AG04449 (cell line): ENCODE results near the gene NAPB.
A peak's percentile ranks its signal among the peaks of the same experiment; 100 is the strongest.

Experiments used
- CTCF ChIA-PET: fragments of 350-600 bp; formaldehyde crosslinking; extraction: SDS; loops from one replicate; lab custom pipeline; 2021; ENCODE audit warnings: antibody characterized with exemption; lab: Yijun Ruan, JAX
- POLR2A ChIA-PET: fragments of 400-600, 350-600 bp; formaldehyde crosslinking; extraction: SDS; loops from one replicate; lab custom pipeline; 2020; ENCODE audit warnings: antibody characterized with exemption, inconsistent platforms; lab: Yijun Ruan, JAX
- DNase-seq: peaks from one replicate; pipeline ENCODE4 v3.0.0-alpha.2; 2010; ENCODE audit warnings: low read depth, low spot score
- H3K4me3 ChIP-seq: 2 replicates; pipeline ENCODE4 v1.5.1; 2011; ENCODE audit warnings: low read depth, mild to moderate bottlenecking, control low read depth, low read length
- CTCF ChIP-seq: IDR thresholded peaks from one replicate; pipeline ENCODE4 v1.5.1; 2011; ENCODE audit warnings: mild to moderate bottlenecking, moderate library complexity, low read length, control low read depth, inconsistent platforms; ENCODE audit not compliant: insufficient read depth; ENCODE audit errors: missing control alignments

The NAPB gene

GRCh38 chr20:23346002-23346401, 75.3 kb downstream of the NAPB start:
- ChIA-PET CTCF (interaction anchor here (1.1 to 1.2 kb wide), 2 partner anchors 14 to 654 kb away, joined by 3 read pairs; no protein-coding TSS in a partner anchor), POLR2A (no interaction called here)
- no peak for TF ChIP-seq CTCF
- DNase-seq, result no peak
- H3K4me3 ChIP-seq, result no peak overlapping the region

- CTCF ChIA-PET, result interaction anchor here (1.7 to 11.3 kb wide), 2 partner anchors 293 to 651 kb away, joined by 5 to 245 read pairs; no protein-coding TSS in a partner anchor
- no peak for TF ChIP-seq CTCF
- DNase-seq, result no peak
Measured at GRCh38 chr20:23344336-23344735, 77.0 kb downstream of the NAPB start.

GRCh38 chr20:23343590-23343989, 77.7 kb downstream of the NAPB start:
- CTCF ChIA-PET, result interaction anchor here (7.4 to 11.3 kb wide), 2 partner anchors 293 to 651 kb away, joined by 50 to 245 read pairs; partner anchors contain the start of gene THBD
- H3K4me3 ChIP-seq, result no peak overlapping the region
- TF ChIP-seq CTCF, result no peak
- no peak for DNase-seq
- POLR2A ChIA-PET, result no interaction called here

More at GRCh38 chr20:23344336-23344735, 77.0 kb downstream of the NAPB start:
- H3K4me3 ChIP-seq, result no peak overlapping the region
- POLR2A ChIA-PET, result interaction anchor here (0.5 kb wide), 1 partner anchor 187 kb away, joined by 3 read pairs; no protein-coding TSS in a partner anchor

- TF ChIP-seq CTCF, result no peak
- CTCF ChIA-PET, result interaction anchor here (0.6 to 11.3 kb wide), 20 partner anchors 7 to 1002 kb away, joined by 3 to 245 read pairs (median 6); partner anchors contain the start of gene THBD
- POLR2A ChIA-PET, result interaction anchor here (1.0 kb wide), 1 partner anchor 9 kb away, joined by 4 read pairs; the partner anchor contains the start of gene NXT1
- DNase-seq, result no peak
- H3K4me3 ChIP-seq, result no peak overlapping the region
Measured at GRCh38 chr20:23341073-23341472, 80.2 kb downstream of the NAPB start.

GRCh38 chr20:23340524-23340923, 80.8 kb downstream of the NAPB start:
- peak; percentile 71 for TF ChIP-seq CTCF
- ChIA-PET POLR2A (interaction anchor here (1.0 to 1.1 kb wide), 2 partner anchors 10 to 289 kb away, joined by 3 to 4 read pairs; partner anchors contain the start of gene NXT1), CTCF (interaction anchor here (0.6 to 11.3 kb wide), 22 partner anchors 8 to 1002 kb away, joined by 3 to 245 read pairs (median 5); partner anchors contain the start of gene THBD)
- H3K4me3 ChIP-seq, result no peak overlapping the region
- peak; percentile 21 for DNase-seq

- POLR2A ChIA-PET, result interaction anchor here (1.0 to 1.1 kb wide), 2 partner anchors 10 to 289 kb away, joined by 3 to 4 read pairs; partner anchors contain the start of gene NXT1
- no peak overlapping the region for H3K4me3 ChIP-seq
- DNase-seq, result no peak
- CTCF ChIA-PET, result interaction anchor here (0.8 to 11.3 kb wide), 20 partner anchors 8 to 1001 kb away, joined by 3 to 245 read pairs (median 6); partner anchors contain the start of gene THBD
- TF ChIP-seq CTCF, result no peak
Measured at GRCh38 chr20:23339986-23340385, 81.3 kb downstream of the NAPB start.
